GM21526 (cell line): Measurements from ENCODE around the gene CS.
A peak's percentile ranks its signal among the peaks of the same experiment; 100 is the strongest.
"Not testable (repeated sequence)": the region's sequence is repeated elsewhere in the genome, so short reads cannot be mapped to it uniquely, and the experiment has no call there.

Source experiments
- ATAC-seq: cut with Tn5 transposase; IDR thresholded peaks from one replicate; pipeline ENCODE4 v1.9.1; 2021; ENCODE audit warnings: moderate library complexity; ENCODE audit not compliant: unreplicated experiment, low FRiP score

Gene CS

DNA sequence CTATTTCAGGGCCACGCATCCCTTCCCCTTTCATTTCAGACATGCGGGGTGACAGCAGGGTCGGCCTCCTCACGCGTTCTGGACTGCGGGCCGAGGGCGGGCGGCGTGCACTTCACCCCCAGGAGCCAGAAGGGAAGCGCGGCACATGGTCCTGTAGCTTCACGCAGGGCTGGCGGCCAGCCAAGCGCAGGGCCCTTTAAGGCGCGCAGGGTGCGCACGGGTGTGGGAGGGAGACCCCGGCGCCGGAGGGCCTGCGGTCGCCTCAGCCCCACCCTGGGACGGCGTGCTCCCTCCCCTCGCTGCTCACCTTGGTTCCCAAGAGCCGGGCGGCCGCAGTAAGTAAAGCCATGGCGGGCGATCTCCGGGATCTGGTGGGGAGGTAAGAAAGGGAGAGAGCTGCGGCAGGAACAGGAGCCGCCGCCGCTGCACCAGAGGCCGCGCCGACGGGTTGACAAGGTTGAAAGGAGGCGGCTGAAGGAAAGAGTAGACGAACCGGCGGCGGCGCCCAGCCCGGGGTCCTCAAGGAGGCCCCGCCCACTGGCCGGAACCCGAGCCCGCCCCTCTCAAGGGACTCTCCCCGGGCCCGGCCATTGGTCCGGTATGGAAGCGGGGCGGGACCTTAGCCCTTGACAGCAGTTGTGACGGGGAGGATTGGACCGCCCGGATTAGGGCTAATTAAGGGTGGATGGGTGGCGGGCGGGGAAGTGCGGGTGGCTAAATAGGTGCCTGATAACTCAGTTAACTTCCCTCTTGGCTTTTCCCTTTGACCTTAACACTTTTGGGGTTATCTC lies at the start of gene CS:
Gene CS, minus strand, starts transcription at position 478 of the 791 bp plus-strand sequence. Its CDS starts 129 bp downstream, at position 349.
- ATAC-seq = peak; percentile 87

DNA sequence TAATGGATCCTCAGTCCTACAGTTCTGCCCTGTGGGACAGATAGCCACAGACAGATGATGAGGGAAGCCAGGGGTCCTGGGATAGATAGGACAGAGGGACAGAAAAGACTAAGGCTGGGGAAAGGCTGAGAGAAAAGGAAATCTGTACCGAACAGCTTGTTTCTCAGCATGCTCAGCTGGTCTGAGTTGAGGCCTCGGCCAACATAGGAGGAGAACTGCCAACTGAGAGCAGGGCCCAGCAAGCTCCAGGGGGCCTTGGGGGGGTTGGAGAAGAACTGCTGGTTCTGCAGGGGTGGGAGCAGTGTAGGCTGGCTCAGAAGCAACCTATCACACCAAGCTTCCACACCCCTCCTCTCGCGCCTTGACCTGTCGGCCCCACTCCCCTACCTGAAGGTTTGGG lies 48.6 kb upstream of the CS start:
- no peak for ATAC-seq

DNA sequence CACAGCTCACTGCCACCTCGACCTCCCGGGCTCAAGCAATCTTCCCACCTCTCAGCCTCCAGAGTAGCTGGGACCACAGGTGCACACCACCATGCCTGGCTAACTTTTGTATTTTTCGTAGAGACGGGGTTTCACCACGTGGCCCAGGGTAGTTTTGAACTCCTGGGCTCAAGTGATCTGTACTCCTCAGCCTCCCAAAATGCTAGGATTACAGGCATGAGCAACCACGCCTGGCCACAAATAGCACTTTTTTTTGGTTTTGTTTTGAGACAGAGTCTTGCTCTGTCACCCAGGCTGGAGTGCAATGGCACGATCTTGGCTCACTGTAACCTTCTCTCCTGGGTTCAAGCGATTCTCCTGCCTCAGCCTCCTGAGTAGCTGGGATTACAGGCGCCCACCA lies 47.1 kb upstream of the CS start:
- not testable (repeated sequence) for ATAC-seq

DNA sequence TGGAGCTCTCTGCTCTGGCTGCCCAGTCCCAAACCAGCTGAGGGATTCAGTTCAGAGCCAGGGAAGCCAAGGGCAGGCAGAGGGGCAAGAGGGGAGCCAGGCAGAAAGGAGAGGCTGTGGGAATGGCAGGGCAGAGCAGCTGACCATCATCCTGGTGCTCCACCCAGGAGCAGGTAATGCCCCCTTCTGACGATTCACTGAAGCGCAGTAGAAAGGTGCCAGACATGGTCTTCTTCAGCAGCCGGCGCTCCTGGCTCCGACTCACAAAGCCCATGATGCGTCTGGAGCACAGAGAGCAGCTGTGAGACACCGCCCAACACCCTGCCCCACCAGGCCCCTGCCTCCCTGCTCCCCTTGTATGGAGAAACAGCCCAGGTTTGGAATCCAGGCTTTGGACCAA lies 46.5 kb upstream of the CS start:
- no peak for ATAC-seq

DNA sequence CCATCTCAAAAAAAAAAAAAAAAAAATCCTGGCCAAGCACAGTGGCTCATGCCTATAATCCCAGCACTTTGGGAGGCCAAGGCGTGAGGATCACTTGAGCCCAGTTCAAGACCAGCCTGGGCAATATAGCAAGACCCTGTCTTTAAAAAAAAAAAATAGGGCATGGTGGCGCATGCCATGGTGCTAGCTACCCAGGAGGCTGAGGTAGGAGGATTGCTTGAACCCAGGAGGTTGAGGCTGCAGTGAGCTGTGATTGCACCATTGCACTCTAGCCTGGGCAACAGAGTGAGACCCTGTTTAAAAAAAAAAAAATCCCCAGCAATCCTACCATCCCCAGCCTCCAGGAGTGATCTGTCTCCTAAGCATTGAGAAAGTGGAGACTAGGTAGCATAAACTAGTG lies 42.2 kb upstream of the CS start:
- not testable (repeated sequence) for ATAC-seq

DNA sequence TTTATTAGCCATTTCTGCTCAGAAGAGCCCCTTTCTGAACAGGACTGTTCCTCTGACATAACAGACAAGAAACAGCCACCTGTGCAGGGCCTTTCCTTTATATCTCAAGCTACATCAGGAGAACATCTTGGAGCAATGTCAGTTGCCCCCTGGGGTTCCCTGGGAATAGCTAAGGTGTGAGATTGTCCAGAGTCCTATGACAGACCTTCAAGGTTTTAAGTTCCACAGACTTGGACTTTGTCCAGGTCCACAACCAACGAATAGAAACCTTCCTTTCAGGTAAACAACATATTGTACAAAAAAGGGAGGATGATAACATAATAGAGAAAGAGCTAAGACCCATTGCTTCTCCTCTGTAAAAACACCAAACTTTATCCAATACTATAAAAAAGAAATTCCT lies 41.5 kb upstream of the CS start:
- ATAC-seq = no peak

DNA sequence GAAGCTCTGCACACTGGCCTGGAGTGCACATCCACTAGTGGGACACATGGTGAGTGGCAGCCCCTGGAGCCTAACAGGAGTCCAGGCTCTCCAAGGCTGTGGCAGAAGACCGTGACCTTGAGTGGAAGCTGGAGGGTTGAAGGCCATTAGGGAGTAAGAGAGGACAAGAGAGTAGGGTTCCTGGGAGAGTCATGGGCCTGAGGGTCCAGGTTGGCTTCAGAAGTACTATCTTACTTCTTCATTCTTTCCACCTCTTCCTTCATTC lies 39.0 kb upstream of the CS start:
- no peak for ATAC-seq

DNA sequence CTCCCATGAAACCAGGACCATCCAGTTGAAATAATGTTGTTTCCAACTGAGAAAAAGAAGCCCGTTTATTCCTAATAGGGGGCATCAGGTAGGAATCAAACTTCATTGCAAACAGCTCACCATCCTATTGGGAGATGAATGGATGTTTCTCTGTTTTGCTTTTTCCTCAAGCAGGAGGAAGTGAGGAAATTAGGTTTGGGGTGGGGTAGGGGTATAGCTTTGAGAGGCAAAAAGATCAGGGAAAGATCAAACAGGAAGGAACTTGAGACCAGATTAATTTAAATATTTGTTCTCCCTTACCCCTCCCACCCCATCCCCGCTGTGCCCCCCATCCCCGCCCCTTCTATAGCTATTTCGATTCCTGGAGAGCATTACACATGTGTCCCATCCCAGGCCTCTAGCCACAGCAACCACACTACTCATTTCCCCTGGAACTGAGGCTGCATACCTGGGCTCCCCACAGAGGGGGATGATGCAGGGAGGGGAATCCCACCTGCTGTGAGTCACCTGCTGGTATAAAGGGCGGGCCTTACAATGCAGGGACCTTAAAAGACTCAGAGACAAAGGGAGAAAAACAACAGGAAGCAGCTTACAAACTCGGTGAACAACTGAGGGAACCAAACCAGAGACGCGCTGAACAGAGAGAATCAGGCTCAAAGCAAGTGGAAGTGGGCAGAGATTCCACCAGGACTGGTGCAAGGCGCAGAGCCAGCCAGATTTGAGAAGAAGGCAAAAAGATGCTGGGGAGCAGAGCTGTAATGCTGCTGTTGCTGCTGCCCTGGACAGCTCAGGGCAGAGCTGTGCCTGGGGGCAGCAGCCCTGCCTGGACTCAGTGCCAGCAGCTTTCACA lies 38.4 kb upstream of the CS start, which contains the start of gene IL23A:
Gene IL23A, plus strand, starts transcription at position 577 of the 850 bp plus-strand sequence. Its CDS starts 161 bp downstream, at position 738.
- ATAC-seq = no peak

DNA sequence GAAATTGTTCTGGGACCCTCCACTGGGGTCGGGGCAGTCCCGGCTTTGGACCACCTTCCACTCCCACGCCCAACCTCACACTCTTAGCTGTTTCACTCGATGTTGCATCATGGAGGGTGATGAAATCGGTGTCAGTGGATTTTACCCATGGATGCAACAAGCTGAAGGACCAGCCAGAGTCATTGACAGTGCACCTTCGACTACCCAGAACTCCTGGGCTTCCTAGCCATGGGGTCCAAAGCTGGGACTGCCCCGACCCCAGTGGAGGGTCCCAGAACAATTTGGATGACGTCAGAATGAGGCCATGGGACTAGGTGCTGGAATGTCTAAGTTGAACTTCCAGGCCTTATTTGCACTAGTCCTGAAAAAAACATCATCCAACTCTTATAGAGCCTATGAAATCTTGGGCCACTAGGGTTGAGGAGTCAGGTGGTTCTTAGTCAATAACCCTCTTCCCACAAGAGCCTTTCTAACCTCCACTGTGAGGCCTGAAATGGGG lies 37.7 kb upstream of the CS start:
- no peak for ATAC-seq

DNA sequence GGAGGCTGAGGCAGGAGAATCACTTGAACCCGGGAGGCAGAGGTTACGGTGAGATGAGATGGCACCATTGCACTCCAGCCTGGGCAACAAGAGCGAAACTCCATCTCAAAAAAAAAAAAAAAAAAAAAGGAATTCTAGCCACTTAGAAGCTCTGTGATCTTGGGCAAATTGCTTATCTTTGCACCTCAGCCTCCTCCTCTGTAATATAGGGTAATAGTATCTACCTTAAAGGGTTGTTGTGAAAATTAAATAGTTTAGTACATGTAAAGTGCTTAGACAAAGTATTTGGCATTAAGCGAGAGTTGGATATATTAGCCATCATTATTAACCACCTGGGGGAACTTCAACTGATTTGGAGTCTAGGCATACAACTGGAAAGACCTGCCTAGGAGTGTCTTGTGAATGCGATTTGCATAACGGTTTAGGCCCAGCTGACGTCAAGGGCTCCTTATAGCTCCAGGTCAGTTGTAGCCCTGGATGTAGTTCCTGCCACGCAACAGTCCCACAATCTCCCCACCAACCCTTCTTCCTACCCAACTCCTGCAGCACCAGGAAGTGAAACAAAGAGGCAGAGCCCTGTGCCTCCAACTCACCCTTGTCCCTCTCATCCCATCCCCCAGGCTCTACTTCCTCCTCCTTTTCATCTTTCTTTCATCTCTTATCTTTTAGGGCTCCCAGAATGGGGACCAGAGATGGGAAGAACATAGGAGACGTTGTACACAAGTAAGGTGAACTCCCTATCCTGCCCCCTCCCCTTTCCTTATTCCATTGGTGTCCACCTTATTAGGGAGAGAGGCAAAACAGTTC lies 36.4 kb upstream of the CS start:
- ATAC-seq = no peak

DNA sequence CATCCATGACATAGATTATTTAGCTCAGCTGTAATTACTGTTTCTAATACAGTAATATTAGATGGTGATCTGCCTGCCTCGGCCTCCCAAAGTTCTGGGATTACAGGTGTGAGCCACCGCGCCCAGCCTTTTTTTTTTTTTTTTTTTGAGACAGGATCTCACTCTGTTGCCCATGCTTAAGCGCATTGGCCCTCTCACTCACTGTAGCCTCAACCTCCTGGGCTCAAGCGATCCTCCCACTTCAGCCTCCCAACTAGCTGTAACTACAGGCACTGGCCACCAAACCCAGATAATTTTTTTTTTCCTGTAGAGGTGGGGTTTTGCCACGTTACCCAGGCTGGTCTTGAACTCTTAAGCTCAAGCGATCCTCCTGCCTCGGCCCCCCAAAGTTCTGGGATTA lies 35.4 kb upstream of the CS start:
- not testable (repeated sequence) for ATAC-seq

DNA sequence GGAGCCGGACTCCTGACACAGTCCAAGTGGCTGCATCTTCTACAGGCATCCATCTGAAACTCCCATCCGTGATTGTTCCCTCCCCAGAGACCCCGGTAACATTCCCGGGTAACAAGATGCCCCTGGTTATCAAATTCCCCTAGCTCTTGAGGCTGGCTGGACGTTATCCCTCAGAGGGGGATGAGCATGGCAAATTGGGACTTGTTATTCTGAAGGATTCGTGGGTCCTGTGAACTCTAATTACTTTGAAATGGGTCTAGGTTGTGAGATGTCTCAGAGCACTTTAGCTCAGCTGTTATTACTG lies 34.3 kb upstream of the CS start:
- no peak for ATAC-seq

DNA sequence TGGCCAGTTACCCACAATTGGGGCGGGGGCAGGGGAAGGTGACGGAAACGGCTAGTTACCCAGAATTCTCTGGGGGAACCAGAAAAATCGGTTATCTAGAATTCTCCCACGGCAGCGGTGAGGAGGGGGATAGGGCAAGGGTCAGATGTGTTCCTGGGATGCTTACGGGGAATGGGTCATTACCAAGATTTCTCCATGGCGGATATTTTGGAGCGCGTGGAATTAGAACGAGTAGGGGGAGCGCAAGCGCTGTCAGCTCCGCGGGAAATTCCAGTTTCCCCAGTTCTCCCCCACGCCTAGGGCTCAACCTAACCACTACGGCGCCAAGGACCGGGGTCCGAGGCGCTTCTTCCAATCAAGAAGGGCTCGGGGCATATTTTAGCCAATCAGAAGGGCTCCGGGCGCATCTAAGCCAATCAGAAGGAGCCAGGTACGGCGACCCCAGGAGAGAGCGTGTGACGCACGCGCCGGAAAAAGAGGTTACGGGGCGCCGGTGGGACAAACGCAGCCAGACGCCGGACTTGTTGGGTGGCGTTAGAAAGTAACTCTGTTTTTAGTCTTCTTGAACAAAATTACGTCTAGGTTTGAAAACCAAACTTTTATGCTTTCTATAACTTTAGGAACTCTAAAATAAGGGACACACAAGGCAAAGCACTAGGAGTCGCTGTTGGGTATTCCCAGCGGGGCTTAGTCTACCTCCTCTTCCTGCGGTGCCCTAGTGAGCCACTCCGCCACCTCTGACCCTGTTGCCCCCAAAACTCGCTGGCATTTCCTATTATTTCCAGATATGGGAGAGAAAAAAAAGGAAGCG lies 33.8 kb upstream of the CS start, which contains the start of gene PAN2:
Gene PAN2, minus strand, starts transcription at position 322 of the 811 bp plus-strand sequence. CDS start 906 bp downstream, outside the sequence.
- ATAC-seq = peak; percentile 82

DNA sequence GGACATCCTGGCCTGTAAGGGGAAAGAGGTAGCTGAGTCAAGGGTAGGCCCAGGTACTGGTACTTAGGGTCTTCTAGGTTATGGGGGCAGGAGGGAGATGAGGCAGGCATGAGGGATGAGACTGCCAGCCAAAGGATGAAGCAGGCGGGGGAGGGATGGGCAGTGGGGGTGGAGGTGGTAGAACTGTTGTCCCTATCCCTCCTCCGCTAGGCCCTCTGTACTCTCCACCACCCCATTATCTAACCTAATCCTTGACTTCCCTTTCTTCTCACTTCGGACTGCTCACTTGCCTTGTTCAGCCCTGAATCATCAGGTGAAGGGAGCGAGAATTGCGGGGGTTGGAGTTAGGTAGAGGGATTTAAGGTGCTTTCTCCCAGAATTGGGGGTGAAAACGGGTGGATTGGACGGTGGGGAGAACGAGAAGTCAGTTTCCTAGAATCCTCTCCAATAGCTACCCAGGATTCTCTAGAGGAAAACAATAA lies 33.1 kb upstream of the CS start:
- ATAC-seq = no peak

DNA sequence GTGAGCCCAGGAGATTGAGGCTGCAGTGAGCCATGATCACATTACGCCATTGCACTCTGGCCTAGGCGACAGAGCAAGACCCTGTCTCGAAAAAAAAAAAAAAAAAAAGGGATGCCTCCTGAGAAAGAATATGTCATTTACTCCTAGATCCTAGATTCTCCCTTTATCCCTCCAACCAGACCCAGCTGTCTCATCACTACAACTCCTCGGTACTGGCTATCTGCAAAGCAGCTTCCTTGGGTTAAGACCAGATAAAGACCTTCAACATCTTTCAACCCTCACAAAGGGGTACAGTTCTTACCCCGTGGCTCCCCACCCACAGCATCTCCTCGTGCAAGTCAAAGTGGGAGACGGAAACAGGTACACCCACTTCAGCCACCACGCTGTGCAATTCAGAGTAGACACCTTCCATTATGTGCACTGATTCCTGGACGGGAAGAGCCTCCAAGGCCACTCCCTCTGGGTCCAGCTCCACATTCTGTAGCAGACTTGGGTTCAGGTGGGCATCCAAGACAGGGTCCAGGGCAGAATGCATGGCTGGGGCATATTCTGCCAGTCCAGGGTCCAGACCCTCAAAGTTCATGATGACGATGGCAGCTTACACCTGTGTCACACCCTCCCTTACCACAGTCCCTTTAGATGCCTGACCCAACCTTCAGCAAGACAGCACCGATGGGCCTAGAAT lies 32.5 kb upstream of the CS start:
- ATAC-seq = no peak

DNA sequence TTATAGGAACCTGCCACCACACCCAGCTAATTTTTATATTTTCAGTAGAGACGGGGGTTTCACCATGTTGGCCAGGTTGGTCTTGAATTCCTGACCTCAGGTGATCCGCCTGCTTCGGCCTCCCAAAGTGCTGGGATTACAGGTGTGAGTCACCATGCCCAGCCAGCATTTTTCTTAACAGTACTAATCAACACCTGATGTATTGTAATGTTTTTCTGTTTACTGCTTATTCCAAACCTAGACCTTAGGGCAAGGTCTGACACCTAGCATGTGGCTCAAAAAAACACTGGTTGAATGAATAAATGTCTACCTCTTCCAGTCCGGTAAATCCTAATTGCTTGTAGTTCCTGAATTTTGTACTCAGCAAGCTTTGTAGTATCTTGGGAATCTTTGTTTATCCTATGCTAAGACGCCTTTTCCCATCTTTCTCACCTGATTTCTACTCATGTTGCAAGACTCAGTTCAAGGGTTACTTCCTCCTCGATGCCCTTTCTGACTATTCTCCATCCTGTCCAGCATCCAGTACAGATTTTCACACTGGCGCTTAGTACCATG lies 30.9 kb upstream of the CS start:
- ATAC-seq = no peak

DNA sequence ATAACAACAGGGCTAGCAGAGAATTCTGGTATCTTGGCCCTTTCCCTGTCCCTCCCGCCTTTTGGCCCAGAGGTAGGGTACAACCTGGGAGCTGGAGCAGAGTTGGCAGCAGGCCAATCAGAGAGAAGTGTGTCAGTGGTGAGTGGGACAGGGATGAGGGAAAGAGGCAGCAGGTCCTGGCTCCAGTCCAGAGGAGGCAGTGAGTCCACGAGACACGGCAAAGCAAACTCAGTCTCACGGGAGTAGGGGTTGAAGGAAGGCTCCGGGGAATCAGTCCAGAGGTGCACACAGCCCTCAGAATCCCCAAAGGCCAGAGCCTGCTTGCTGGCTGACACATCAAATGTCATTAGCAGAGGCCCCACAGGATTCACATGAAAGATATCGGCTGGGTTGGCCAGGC lies 26.4 kb upstream of the CS start:
- no peak for ATAC-seq

DNA sequence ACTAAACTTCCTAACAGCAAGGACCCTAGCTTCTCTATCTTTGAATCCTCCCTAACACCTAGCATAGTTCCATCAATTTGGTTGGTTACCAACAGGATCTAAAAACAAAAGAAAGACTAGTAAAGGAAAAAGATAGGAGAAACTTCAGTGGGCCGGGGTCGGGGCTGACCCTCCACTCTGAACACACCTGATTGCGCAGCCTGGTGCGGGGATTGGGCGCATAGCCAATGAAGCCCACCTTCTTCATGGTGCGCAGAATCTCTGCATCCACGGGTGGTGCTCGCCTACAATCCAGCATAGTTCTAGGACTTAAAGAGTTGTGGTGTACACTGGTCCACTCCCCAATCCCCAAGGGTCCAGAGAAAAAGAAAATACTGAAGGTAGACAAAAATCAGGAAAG lies 26.0 kb upstream of the CS start:
- ATAC-seq = no peak

DNA sequence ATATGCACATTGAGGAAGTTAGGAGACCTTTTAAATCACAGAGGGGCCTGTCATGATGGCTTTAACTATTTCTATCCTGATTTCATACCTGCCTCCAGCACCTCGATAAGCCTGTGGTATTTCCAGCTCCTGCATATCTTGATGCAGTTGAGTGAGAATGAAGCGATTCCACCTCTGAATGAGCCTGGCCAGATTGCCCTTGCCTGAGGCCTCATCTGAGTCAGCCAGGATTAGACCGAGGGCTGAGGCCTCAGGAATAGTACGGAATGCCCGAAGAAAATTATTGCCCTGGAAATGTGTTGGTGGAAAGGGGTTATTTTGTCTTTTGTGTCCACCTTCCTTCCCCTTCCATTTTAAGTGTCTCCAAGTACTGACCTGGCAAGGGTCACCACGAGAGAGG lies 24.1 kb upstream of the CS start:
- ATAC-seq = no peak
